KMS-11 (cell line): Measurements from ENCODE around the gene ATP5F1E.

Experiments used
- H2AFZ ChIP-seq: fragments of 200-600 bp; sonication (generic); 2 replicates; pipeline ENCODE4 v1.6.1; 2016; ENCODE audit warnings: antibody characterized with exemption, mixed run types, low read depth
- H3K27ac ChIP-seq: fragments of 200-600 bp; sonication (generic); 2 replicates; pipeline ENCODE4 v1.6.1; 2016; ENCODE audit warnings: mild to moderate bottlenecking, mixed run types
- H3K27me3 ChIP-seq: fragments of 200-600 bp; sonication (generic); 2 replicates; pipeline ENCODE4 v1.6.1; 2017; ENCODE audit warnings: mild to moderate bottlenecking, low read depth, mixed run types, moderate library complexity; ENCODE audit not compliant: insufficient read depth
- H3K36me3 ChIP-seq: fragments of 200-600 bp; sonication (generic); 2 replicates; pipeline ENCODE4 v1.6.1; 2017; ENCODE audit warnings: mild to moderate bottlenecking, mixed run types; ENCODE audit not compliant: insufficient read depth
- H3K4me1 ChIP-seq: fragments of 200-600 bp; sonication (generic); 2 replicates; pipeline ENCODE4 v1.6.1; 2016; ENCODE audit warnings: mild to moderate bottlenecking, low read depth, mixed run types; ENCODE audit not compliant: poor library complexity, severe bottlenecking
- H3K4me2 ChIP-seq: fragments of 200-600 bp; sonication (generic); 2 replicates; pipeline ENCODE4 v1.7.0; 2016; ENCODE audit warnings: mild to moderate bottlenecking, mixed run types
- H3K4me3 ChIP-seq: fragments of 200-600 bp; sonication (generic); IDR thresholded peaks from 2 replicates; pipeline ENCODE4 v1.6.1; 2017; ENCODE audit warnings: low read depth, low read length, mixed read lengths; ENCODE audit not compliant: insufficient read depth
- H3K79me2 ChIP-seq: fragments of 200-600 bp; sonication (generic); 2 replicates; pipeline ENCODE4 v1.6.1; 2016; ENCODE audit warnings: low read depth, mixed run types; ENCODE audit not compliant: insufficient read depth
- H3K9ac ChIP-seq: fragments of 200-600 bp; sonication (generic); 2 replicates; pipeline ENCODE4 v1.6.1; 2016; ENCODE audit warnings: mild to moderate bottlenecking, mixed run types
- H4K20me1 ChIP-seq: fragments of 200-600 bp; sonication (generic); 2 replicates; pipeline ENCODE4 v1.6.1; 2016; ENCODE audit warnings: mild to moderate bottlenecking, mixed run types; ENCODE audit not compliant: insufficient read depth
- CTCF ChIP-seq: fragments of 200-600 bp; sonication (generic); conservative IDR thresholded peaks from 2 replicates; pipeline ENCODE4 v1.6.1; 2017; ENCODE audit warnings: low read depth, mild to moderate bottlenecking, antibody characterized with exemption, low read length, moderate library complexity, mixed read lengths

ATP5F1E gene

DNA sequence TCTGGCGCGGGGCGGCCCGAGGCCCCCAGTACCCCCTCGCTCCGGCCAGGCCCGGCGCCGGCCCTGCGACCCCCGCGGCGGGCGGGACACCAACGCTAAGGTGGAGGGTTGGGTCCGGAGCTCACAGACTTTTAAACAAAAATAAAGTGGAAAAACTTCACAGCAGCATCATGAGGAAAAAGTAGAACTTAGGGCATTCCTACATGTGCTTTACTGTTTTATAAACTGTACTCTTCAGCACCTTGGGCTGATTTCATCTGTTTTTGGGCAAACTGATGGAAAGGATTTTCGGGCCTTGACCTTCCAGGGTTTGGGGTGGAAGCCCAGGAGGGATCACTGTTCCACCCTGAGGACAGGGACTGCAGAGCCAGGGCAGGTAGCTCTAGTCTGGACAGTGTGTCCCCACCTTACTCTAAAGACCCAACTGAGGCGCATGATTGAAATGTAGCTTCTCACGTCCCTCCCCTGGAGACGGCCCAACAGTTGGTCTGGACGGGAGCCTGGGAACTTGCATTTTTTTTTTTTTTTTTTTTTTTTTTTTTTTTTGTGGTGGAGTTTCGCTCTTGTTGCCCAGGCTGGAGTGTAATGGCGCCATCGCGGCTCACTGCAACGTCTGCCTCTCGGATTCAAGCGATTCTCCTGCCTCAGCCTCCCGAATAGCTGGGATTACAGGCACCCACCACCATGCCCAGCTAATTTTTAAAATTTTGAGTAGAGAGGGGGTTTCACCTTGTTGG, 50.3 kb downstream of the ATP5F1E start:
- peak overlapping the region; percentile 87 for H3K4me2 ChIP-seq
- H3K9ac ChIP-seq = peak overlapping the region; percentile 83
- peak overlapping the region; percentile 55 for H2AFZ ChIP-seq
- peak overlapping the region; percentile 67 for H3K27ac ChIP-seq
- peaks cover 15% of the 10 kb centered on the region for H3K4me1 ChIP-seq
- H4K20me1 ChIP-seq = no peaks in the 10 kb centered on the region
- peaks cover 46% of the 10 kb centered on the region for H3K79me2 ChIP-seq
- H3K36me3 ChIP-seq = peaks cover 2% of the 10 kb centered on the region
- no peaks in the 10 kb centered on the region for H3K27me3 ChIP-seq
- no peak overlapping the region for H3K4me3 ChIP-seq
- TF ChIP-seq CTCF = no peak

DNA sequence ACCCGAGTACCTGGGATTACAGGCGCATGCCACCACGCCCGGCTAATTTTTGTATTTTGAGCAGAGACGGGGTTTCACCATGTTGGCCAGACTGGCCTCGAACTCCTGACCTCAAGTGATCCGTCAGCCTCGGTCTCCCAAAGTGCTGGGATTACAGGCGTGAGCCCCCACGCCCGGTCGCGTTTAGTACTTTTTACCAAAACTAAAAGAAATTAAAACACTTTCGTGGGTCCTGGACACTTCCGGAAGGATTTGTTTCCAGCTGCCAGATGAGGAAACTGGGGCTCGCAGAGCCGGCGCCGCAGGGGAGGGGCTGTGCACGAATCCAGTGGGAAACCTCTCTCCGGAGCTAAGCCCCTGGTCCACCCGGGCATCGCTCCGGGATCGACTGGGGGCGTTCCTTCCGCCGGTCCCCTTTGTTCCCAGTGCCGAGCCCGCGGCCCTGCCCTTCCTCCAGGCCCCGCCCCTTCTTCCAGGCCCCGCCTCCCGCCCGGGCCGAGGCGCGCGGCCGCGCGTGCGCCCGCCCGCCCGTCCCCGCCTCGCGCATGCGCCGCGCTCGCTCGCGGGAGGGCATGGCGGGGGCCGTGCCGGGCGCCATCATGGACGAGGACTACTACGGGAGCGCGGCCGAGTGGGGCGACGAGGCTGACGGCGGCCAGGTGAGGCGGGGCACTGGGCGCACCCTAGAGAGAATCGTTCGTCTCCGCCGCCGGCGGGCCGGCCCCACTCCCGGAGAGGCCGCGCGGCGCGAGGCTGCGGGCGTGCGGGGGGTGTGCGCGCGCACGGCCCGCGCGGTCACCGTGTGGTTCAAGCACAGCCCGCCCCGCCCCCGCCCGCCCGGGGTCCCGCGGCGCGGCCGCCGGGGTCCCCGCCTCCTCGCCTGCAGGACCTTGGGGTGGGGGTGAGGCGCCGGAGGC, 51.2 kb downstream of the ATP5F1E start, which contains the start of gene NELFCD:
Gene NELFCD (plus strand): TSS at position 546 of the 917 bp plus-strand sequence. CDS start 54 bp downstream, at position 600.
- peak within 1 kb of the TSS; percentile 91 for H2AFZ ChIP-seq
- H3K27me3 ChIP-seq = no peaks in the 10 kb centered on the region
- H4K20me1 ChIP-seq = no peaks in the 10 kb centered on the region
- H3K9ac ChIP-seq = peak within 1 kb of the TSS; percentile 83
- H3K27ac ChIP-seq = peak within 1 kb of the TSS; percentile 67
- peaks cover 15% of the 10 kb centered on the region for H3K4me1 ChIP-seq
- no peak within 1 kb of the TSS for H3K4me3 ChIP-seq
- peak within 1 kb of the TSS; percentile 87 for H3K4me2 ChIP-seq
- peaks cover 46% of the 10 kb centered on the region for H3K79me2 ChIP-seq
- no peak for TF ChIP-seq CTCF
- no peaks in the 10 kb centered on the region; the same call in 1 of the 2 replicates for H3K36me3 ChIP-seq

- H4K20me1 ChIP-seq = no peaks in the 10 kb centered on the region
- no peak overlapping the region for H3K27ac ChIP-seq
- H3K4me1 ChIP-seq = peaks cover 12% of the 10 kb centered on the region
- no peak overlapping the region for H3K9ac ChIP-seq
- no peak overlapping the region for H3K4me2 ChIP-seq
- no peaks in the 10 kb centered on the region for H3K36me3 ChIP-seq
- peaks cover 22% of the 10 kb centered on the region for H3K79me2 ChIP-seq
- TF ChIP-seq CTCF = no peak
- no peak overlapping the region for H2AFZ ChIP-seq
- H3K4me3 ChIP-seq = no peak overlapping the region
- H3K27me3 ChIP-seq = no peaks in the 10 kb centered on the region
Observed at GRCh38 chr20:58978351-58979190, 53.6 kb downstream of the ATP5F1E start.

- no peaks in the 10 kb centered on the region for H3K36me3 ChIP-seq
- no peaks in the 10 kb centered on the region for H3K4me1 ChIP-seq
- TF ChIP-seq CTCF = no peak
- no peak overlapping the region for H3K27ac ChIP-seq
- H3K9ac ChIP-seq = no peak overlapping the region
- no peak overlapping the region for H2AFZ ChIP-seq
- no peak overlapping the region for H3K4me2 ChIP-seq
- no peaks in the 10 kb centered on the region for H3K27me3 ChIP-seq
- H3K79me2 ChIP-seq = no peaks in the 10 kb centered on the region
- H4K20me1 ChIP-seq = no peaks in the 10 kb centered on the region
- H3K4me3 ChIP-seq = no peak overlapping the region
Observed at GRCh38 chr20:58976061-58976730, 55.9 kb downstream of the ATP5F1E start.
